Measurements from ENCODE around the gene BPGM. TPM values are rescaled to one million over a fixed set of nuclear protein-coding genes. Genes with fewer than 3 reads are reported as not detected.

BPGM gene
- total and polyA plus RNA-seq, 2 experiments from 2014 or later, result 16.9 TPM

GRCh38 chr7:134660961-134661376, 14.3 kb downstream of the BPGM start:
- ATAC-seq (no peak), DNase-seq (ENCODE audit: low spot score) (no peak)
- H3K27me3 Mint-ChIP-seq (ENCODE audit: insufficient read depth, low read depth, poor library complexity), result no peaks in the 10 kb centered on the region
- Histone ChIP-seq H2AFZ (no peak overlapping the region), H3K27ac (ENCODE audit: low read depth) (no peak overlapping the region), H3K4me1 (ENCODE audit: insufficient read depth) (no peaks in the 10 kb centered on the region), H3K36me3 (ENCODE audit: insufficient read depth) (no peaks in the 10 kb centered on the region), H3K4me3 (no peak overlapping the region), H3K9me2 (ENCODE audit: insufficient read depth) (0 out of 2 replicates have a peak, but pooled peaks cover 4% of the 10 kb centered on the region), H4K20me1 (replicated peaks; ENCODE audit: insufficient read depth) (peaks cover 5% of the 10 kb centered on the region; the same call in 1 of the 2 replicates), H3K27me3 (ENCODE audit: insufficient read depth) (no peaks in the 10 kb centered on the region), H3K4me2 (no peak overlapping the region), H3K79me2 (replicated peaks; ENCODE audit: insufficient read depth) (peaks cover 8% of the 10 kb centered on the region; the same call in 1 of the 2 replicates), H3F3A (replicated peaks; ENCODE audit: low read depth) (no peaks in the 10 kb centered on the region)
- peaks cover 9% of the 10 kb centered on the region for H3K4me1 Mint-ChIP-seq
- no peak overlapping the region for H3K4me3 Mint-ChIP-seq
- no peak overlapping the region for H3K27ac Mint-ChIP-seq
- no peaks in the 10 kb centered on the region for H3K9me3 Mint-ChIP-seq
- H3K36me3 Mint-ChIP-seq (ENCODE audit: low read depth), result peaks cover 8% of the 10 kb centered on the region; the same call in 2 of the 3 replicates
- TF ChIP-seq EZH2phosphoT487 (IDR thresholded peaks at IDR 0.05; ENCODE audit: unreplicated experiment), result no peak
- no peak for TF ChIP-seq EZH2 (IDR thresholded peaks at IDR 0.05; ENCODE audit: low read depth, unreplicated experiment)
- TF ChIP-seq ZNF331 (CRISPR knock-in tag; IDR thresholded peaks at IDR 0.05; ENCODE audit: low read depth), result no peak
- no peak for TF ChIP-seq STAT1 (IDR thresholded peaks at IDR 0.05; ENCODE audit: unreplicated experiment)
- no peak for TF ChIP-seq REST (IDR thresholded peaks at IDR 0.05; ENCODE audit: unreplicated experiment)
- no peak for TF ChIP-seq CREB1 (CRISPR knock-in tag; IDR thresholded peaks at IDR 0.05; ENCODE audit: low read depth)
- TF ChIP-seq NANOG (IDR thresholded peaks at IDR 0.05; ENCODE audit: borderline replicate concordance), result no peak
- TF ChIP-seq ZNF462 (CRISPR knock-in tag; IDR thresholded peaks at IDR 0.05), result no peak
